Endothelial cell (in vitro differentiated cells): ENCODE data around the gene RFESD. TPM values are rescaled to one million over a fixed set of nuclear protein-coding genes. Genes with fewer than 3 reads are reported as not detected.

Experiments
- DNase-seq: peaks from one replicate; pipeline ENCODE4 v3.0.0; 2021; ENCODE audit warnings: low spot score
- H3K27ac Mint-ChIP-seq: one replicate; pipeline ENCODE4 v1.8.0; 2021; ENCODE audit warnings: mixed read lengths, inconsistent platforms; ENCODE audit not compliant: unreplicated experiment
- H3K27me3 Mint-ChIP-seq: one replicate; pipeline ENCODE4 v1.8.0; 2021; ENCODE audit warnings: mild to moderate bottlenecking, moderate library complexity, mixed read lengths, inconsistent platforms; ENCODE audit not compliant: unreplicated experiment
- H3K36me3 Mint-ChIP-seq: one replicate; pipeline ENCODE4 v1.8.0; 2021; ENCODE audit warnings: mild to moderate bottlenecking, low read depth, mixed read lengths, inconsistent platforms; ENCODE audit not compliant: unreplicated experiment
- H3K4me1 Mint-ChIP-seq: one replicate; pipeline ENCODE4 v1.8.0; 2021; ENCODE audit warnings: mild to moderate bottlenecking, mixed read lengths, inconsistent platforms; ENCODE audit not compliant: unreplicated experiment
- H3K4me3 Mint-ChIP-seq: one replicate; pipeline ENCODE4 v1.8.0; 2021; ENCODE audit warnings: mild to moderate bottlenecking, mixed read lengths, inconsistent platforms; ENCODE audit not compliant: unreplicated experiment
- H3K9me3 Mint-ChIP-seq: one replicate; pipeline ENCODE4 v1.8.0; 2021; ENCODE audit warnings: mixed read lengths, inconsistent platforms; ENCODE audit not compliant: unreplicated experiment
- CTCF ChIP-seq: fragments of 200-600 bp; sonication (generic); IDR thresholded peaks from one replicate; pipeline ENCODE4 v1.5.0; 2021; ENCODE audit warnings: antibody characterized with exemption; ENCODE audit not compliant: unreplicated experiment
- total RNA-seq: library from RNA; stranded (reverse); fragmentation: NEBNext Ultra II Directional; extraction: Animal tissue kit (Norgen Biotek cat#: 25700); gene quantifications from one replicate; pipeline ENCODE4 v1.2.1, GENCODE V29; 2021; ENCODE audit not compliant: unreplicated experiment

Gene RFESD
- total RNA-seq, 1 donor from 2014 or later, result 0.97 TPM

- no peaks in the 10 kb centered on the region for H3K4me1 Mint-ChIP-seq
- no peak for DNase-seq
- no peak within 1 kb of the TSS for H3K27ac Mint-ChIP-seq
- no peaks in the 10 kb centered on the region for H3K27me3 Mint-ChIP-seq
- H3K9me3 Mint-ChIP-seq, result no peaks in the 10 kb centered on the region
- no peak for TF ChIP-seq CTCF
- no peak within 1 kb of the TSS for H3K4me3 Mint-ChIP-seq
- no peaks in the 10 kb centered on the region for H3K36me3 Mint-ChIP-seq
These were observed 36.3 kb downstream of the RFESD start, which contains the start of gene SPATA9 for GRCh38 chr5:95682891-95683290. Gene SPATA9 (minus strand): TSS chr5:95682991. CDS start chr5:95682854, 137 bp downstream.

GRCh38 chr5:95684361-95684760 is 37.8 kb downstream of the RFESD start:
- no peak for DNase-seq
- Mint-ChIP-seq H3K27ac (no peak overlapping the region), H3K9me3 (no peaks in the 10 kb centered on the region), H3K27me3 (no peaks in the 10 kb centered on the region), H3K4me1 (no peaks in the 10 kb centered on the region), H3K4me3 (no peak overlapping the region), H3K36me3 (no peaks in the 10 kb centered on the region)
- no peak for TF ChIP-seq CTCF

GRCh38 chr5:95686651-95687050 is 40.1 kb downstream of the RFESD start:
- Mint-ChIP-seq H3K36me3 (no peaks in the 10 kb centered on the region), H3K27ac (no peak overlapping the region), H3K9me3 (no peaks in the 10 kb centered on the region), H3K4me3 (no peak overlapping the region), H3K27me3 (no peaks in the 10 kb centered on the region), H3K4me1 (no peaks in the 10 kb centered on the region)
- DNase-seq, result no peak
- no peak for TF ChIP-seq CTCF

- no peaks in the 10 kb centered on the region for H3K27me3 Mint-ChIP-seq
- H3K9me3 Mint-ChIP-seq, result no peaks in the 10 kb centered on the region
- H3K36me3 Mint-ChIP-seq, result no peaks in the 10 kb centered on the region
- H3K4me3 Mint-ChIP-seq, result no peak overlapping the region
- no peak for TF ChIP-seq CTCF
- no peak for DNase-seq
- no peaks in the 10 kb centered on the region for H3K4me1 Mint-ChIP-seq
- H3K27ac Mint-ChIP-seq, result no peak overlapping the region
These were observed 43.1 kb downstream of the RFESD start for GRCh38 chr5:95689680-95690079.

GRCh38 chr5:95690333-95690732 is 43.8 kb downstream of the RFESD start:
- Mint-ChIP-seq H3K27ac (no peak overlapping the region), H3K36me3 (no peaks in the 10 kb centered on the region), H3K27me3 (no peaks in the 10 kb centered on the region), H3K4me3 (no peak overlapping the region), H3K9me3 (no peaks in the 10 kb centered on the region), H3K4me1 (no peaks in the 10 kb centered on the region)
- no peak for TF ChIP-seq CTCF
- no peak for DNase-seq
